ENCODE results near the gene BGLAP. TPM values are rescaled to one million over a fixed set of nuclear protein-coding genes. Genes with fewer than 3 reads are reported as not detected.

The BGLAP gene
- total and polyA plus RNA-seq, 2 of the 13 experiments (the other 11 are each of a cell fraction or from before 2014, with no cell fraction given): 0.62 to 1.6 TPM

GRCh38 chr1:156291226-156292061 is 49.5 kb downstream of the BGLAP start (continued):
- TF ChIP-seq GRHL1 (CRISPR knock-in tag; conservative IDR thresholded peaks at IDR 0.05) (no peak), KLF11 (CRISPR knock-in tag; IDR thresholded peaks at IDR 0.05) (0 out of 2 replicates have a peak, but pooled peaks have one; percentile 64), JDP2 (CRISPR knock-in tag; IDR thresholded peaks at IDR 0.05; ENCODE audit: borderline replicate concordance) (no peak), ZNF800 (CRISPR knock-in tag; IDR thresholded peaks at IDR 0.05) (no peak), MIXL1 (CRISPR knock-in tag; IDR thresholded peaks at IDR 0.05) (peak; percentile 41), TFE3 (CRISPR knock-in tag; IDR thresholded peaks at IDR 0.05) (peak; percentile 62; the same call in 1 of the 2 replicates), XBP1 (CRISPR knock-in tag; IDR thresholded peaks at IDR 0.05) (no peak), ZNF468 (CRISPR knock-in tag; IDR thresholded peaks at IDR 0.05) (no peak), ZBTB43 (CRISPR knock-in tag; conservative IDR thresholded peaks at IDR 0.05) (0 out of 2 replicates have a peak, but pooled peaks have one; percentile 65), KDM6A (CRISPR knock-in tag; IDR thresholded peaks at IDR 0.05; ENCODE audit: low read depth) (peak; percentile 83), SIN3B (IDR thresholded peaks at IDR 0.05; ENCODE audit: low read length) (no peak), ZEB1 (IDR thresholded peaks at IDR 0.05; ENCODE audit: insufficient replicate concordance, low read depth) (no peak), LCORL (IDR thresholded peaks at IDR 0.05) (no peak), LCORL (CRISPR knock-in tag; IDR thresholded peaks at IDR 0.05) (peak; percentile 88; the same call in 1 of the 2 replicates), KMT2B (CRISPR knock-in tag; IDR thresholded peaks at IDR 0.05) (no peak), RFX5 (IDR thresholded peaks at IDR 0.05; ENCODE audit: low read depth, low read length) (no peak), HOXA3 (CRISPR knock-in tag; IDR thresholded peaks at IDR 0.05) (peak; percentile 84), ZNF891 (CRISPR knock-in tag; IDR thresholded peaks at IDR 0.05) (no peak), ZFP90 (CRISPR knock-in tag; IDR thresholded peaks at IDR 0.05; ENCODE audit: borderline replicate concordance) (no peak), BHLHE40 (IDR thresholded peaks at IDR 0.05; ENCODE audit: low read length) (no peak), SETDB1 (CRISPR knock-in tag; IDR thresholded peaks at IDR 0.05; ENCODE audit: borderline replicate concordance) (no peak), ZNF776 (CRISPR knock-in tag; IDR thresholded peaks at IDR 0.05) (no peak), HOMEZ (CRISPR knock-in tag; IDR thresholded peaks at IDR 0.05; ENCODE audit: low read depth) (peak; percentile 74; the same call in 1 of the 2 replicates), ZNF772 (CRISPR knock-in tag; IDR thresholded peaks at IDR 0.05) (no peak)

All from HepG2 (cell line).